NK-92 treated with Interleukin-12 subunit alpha and Interleukin-12 subunit beta, amount 100 ng/mL, for 24 hours (cell line): Measurements from ENCODE around the gene KDM1B.

Experiments used
- DNase-seq: peaks from one replicate; lab custom pipeline; 2025; lab: John Stamatoyannopoulos, UW

Gene KDM1B

GRCh38 chr6:18263418-18264218 lies 108.4 kb downstream of the KDM1B start:
- DNase-seq: peak; percentile 62

GRCh38 chr6:18264219-18264922 lies 109.1 kb downstream of the KDM1B start, which contains the start of gene DEK:
TSS of gene DEK (minus strand) at chr6:18264530. CDS start at chr6:18263987, 543 bp downstream.
- peak; percentile 91 for DNase-seq

- no peak for DNase-seq
These were observed 109.7 kb downstream of the KDM1B start for GRCh38 chr6:18264923-18265377.

- DNase-seq: no peak
These were observed 110.7 kb downstream of the KDM1B start for GRCh38 chr6:18265787-18266522.

GRCh38 chr6:18266523-18266912 lies 111.3 kb downstream of the KDM1B start:
- no peak for DNase-seq

- no peak for DNase-seq
These were observed 112.8 kb downstream of the KDM1B start for GRCh38 chr6:18268066-18268465.

GRCh38 chr6:18269253-18269652 lies 114.0 kb downstream of the KDM1B start:
- no peak for DNase-seq

- DNase-seq: no peak
These were observed 114.5 kb downstream of the KDM1B start for GRCh38 chr6:18269717-18270116.

GRCh38 chr6:18270216-18270615 lies 115.0 kb downstream of the KDM1B start:
- DNase-seq: no peak
